Activated CD8-positive, alpha-beta memory T cell treated with anti-CD3 and anti-CD28 coated beads, Interleukin-2, amount 10 ng/mL, durations not matched to agents 7 days and 5 days (primary cell): ENCODE measurements around the gene GRWD1. TPM values are rescaled to one million over a fixed set of nuclear protein-coding genes. Genes with fewer than 3 reads are reported as not detected.

Experiments used
- ATAC-seq: fragments of 150-1000 bp; cut with Tn5 transposase; one replicate; pipeline ENCODE4 v1.10.0; 2021; ENCODE audit warnings: moderate library complexity
- CTCF ChIA-PET: fragments of 350-600 bp; sonication (Branson Sonifier 250); formaldehyde crosslinking; loops from one replicate; lab custom pipeline; 2021; ENCODE audit warnings: antibody characterized with exemption; lab: Charles Lee
- DNase-seq: peaks from one replicate; pipeline ENCODE4 v3.0.0-alpha.2; 2020
- H3K27ac Mint-ChIP-seq: one replicate; pipeline ENCODE4 v1.8.0; 2021; ENCODE audit warnings: mild to moderate bottlenecking, mixed read lengths
- H3K27me3 Mint-ChIP-seq: one replicate; pipeline ENCODE4 v1.8.0; 2021; ENCODE audit warnings: mixed read lengths
- H3K36me3 Mint-ChIP-seq: one replicate; pipeline ENCODE4 v1.8.0; 2021; ENCODE audit warnings: mild to moderate bottlenecking, mixed read lengths
- H3K4me1 Mint-ChIP-seq: one replicate; pipeline ENCODE4 v1.8.0; 2021; ENCODE audit warnings: mixed read lengths
- H3K4me3 Mint-ChIP-seq: one replicate; pipeline ENCODE4 v1.8.0; 2021; ENCODE audit warnings: mild to moderate bottlenecking, moderate library complexity, mixed read lengths
- H3K9me3 Mint-ChIP-seq: one replicate; pipeline ENCODE4 v1.8.0; 2022; ENCODE audit warnings: low read depth, mixed read lengths
- total RNA-seq, 2 experiments: library from RNA; stranded (reverse); gene quantifications; one replicate each; pipeline ENCODE4 v1.2.3, GENCODE V29; 2021

GRWD1 gene
- total RNA-seq, 2 experiments from 2014 or later, result 37.9 to 58.7 TPM

- no peak overlapping the region for H3K27ac Mint-ChIP-seq
- CTCF ChIA-PET, result interaction anchor here (1.2 kb wide), 1 partner anchor 9 kb away, joined by 3 read pairs; no protein-coding TSS in a partner anchor
- H3K4me3 Mint-ChIP-seq, result no peak overlapping the region
Observed at GRCh38 chr19:48442116-48443035, 3.4 kb upstream of the GRWD1 start.

DNA sequence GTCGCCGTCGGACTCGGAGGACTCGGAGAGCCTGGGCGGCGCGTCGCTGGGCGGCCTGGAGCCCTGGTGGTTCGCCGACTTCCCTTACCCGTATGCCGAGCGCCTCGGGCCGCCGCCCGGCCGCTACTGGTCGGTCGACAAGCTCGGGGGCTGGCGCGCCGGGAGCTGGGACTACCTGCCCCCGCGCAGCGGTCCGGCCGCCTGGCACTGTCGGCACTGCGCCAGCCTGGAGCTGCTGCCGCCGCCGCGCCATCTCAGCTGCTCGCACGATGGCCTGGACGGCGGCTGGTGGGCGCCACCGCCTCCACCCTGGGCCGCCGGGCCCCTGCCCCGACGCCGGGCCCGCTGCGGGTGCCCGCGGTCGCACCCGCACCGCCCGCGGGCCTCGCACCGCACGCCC, 2.5 kb upstream of the GRWD1 start:
- CTCF ChIA-PET, result interaction anchor here (0.6 to 1.2 kb wide), 4 partner anchors 10 to 52 kb away, joined by 3 read pairs; partner anchors contain the start of gene KDELR1
- peaks cover 31% of the 10 kb centered on the region for H3K27me3 Mint-ChIP-seq
- H3K9me3 Mint-ChIP-seq, result no peaks in the 10 kb centered on the region
- DNase-seq (no peak), ATAC-seq (no peak)
- H3K27ac Mint-ChIP-seq, result no peak overlapping the region
- peaks cover 8% of the 10 kb centered on the region for H3K36me3 Mint-ChIP-seq
- no peak overlapping the region for H3K4me3 Mint-ChIP-seq
- peaks cover 26% of the 10 kb centered on the region for H3K4me1 Mint-ChIP-seq

More at GRCh38 chr19:48442116-48443035, 3.4 kb upstream of the GRWD1 start:
- DNase-seq (no peak), ATAC-seq (no peak)
- H3K9me3 Mint-ChIP-seq, result no peaks in the 10 kb centered on the region
- peaks cover 2% of the 10 kb centered on the region for H3K36me3 Mint-ChIP-seq
- H3K4me1 Mint-ChIP-seq, result peaks cover 21% of the 10 kb centered on the region
- peaks cover 37% of the 10 kb centered on the region for H3K27me3 Mint-ChIP-seq

- CTCF ChIA-PET, result interaction anchor here (0.6 to 1.2 kb wide), 4 partner anchors 10 to 52 kb away, joined by 3 read pairs; partner anchors contain the start of gene KDELR1
- Mint-ChIP-seq H3K4me1 (peaks cover 26% of the 10 kb centered on the region), H3K9me3 (no peaks in the 10 kb centered on the region), H3K36me3 (peaks cover 12% of the 10 kb centered on the region), H3K4me3 (no peak overlapping the region), H3K27ac (no peak overlapping the region), H3K27me3 (peaks cover 31% of the 10 kb centered on the region)
- no peak for DNase-seq
- ATAC-seq, result no peak
Observed at GRCh38 chr19:48443731-48444128, 2.1 kb upstream of the GRWD1 start.

- H3K36me3 Mint-ChIP-seq, result peaks cover 15% of the 10 kb centered on the region
- H3K4me3 Mint-ChIP-seq, result peak overlapping the region; percentile 92
- DNase-seq, result no peak
- H3K4me1 Mint-ChIP-seq, result peaks cover 26% of the 10 kb centered on the region
- no peak for ATAC-seq
- H3K27me3 Mint-ChIP-seq, result peaks cover 28% of the 10 kb centered on the region
- H3K27ac Mint-ChIP-seq, result peak overlapping the region; percentile 94
- CTCF ChIA-PET, result interaction anchor here (0.6 to 1.5 kb wide), 9 partner anchors 11 to 140 kb away, joined by 3 to 7 read pairs (median 3); partner anchors contain the start of gene KDELR1
- H3K9me3 Mint-ChIP-seq, result no peaks in the 10 kb centered on the region
Observed at GRCh38 chr19:48444129-48444935, 1.5 kb upstream of the GRWD1 start.

DNA sequence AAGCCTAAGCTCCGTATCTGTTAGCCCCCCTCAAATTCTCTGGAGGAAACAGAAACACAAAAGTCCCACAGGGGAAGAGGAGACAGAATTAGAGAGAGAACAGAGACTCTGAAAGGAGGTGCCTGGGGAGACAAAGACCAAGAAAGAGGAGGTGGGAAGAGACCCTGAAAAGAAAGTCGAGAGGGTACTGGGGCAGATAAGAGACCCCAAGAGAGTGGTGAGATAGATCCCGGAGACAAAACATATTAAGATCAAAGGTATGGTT, 915 bp upstream of the GRWD1 start:
- Mint-ChIP-seq H3K4me1 (peaks cover 26% of the 10 kb centered on the region), H3K27ac (peak overlapping the region; percentile 94), H3K4me3 (peak overlapping the region; percentile 92), H3K27me3 (peaks cover 28% of the 10 kb centered on the region), H3K9me3 (no peaks in the 10 kb centered on the region), H3K36me3 (peaks cover 17% of the 10 kb centered on the region)
- CTCF ChIA-PET, result interaction anchor here (0.6 to 1.5 kb wide), 6 partner anchors 25 to 139 kb away, joined by 3 to 7 read pairs (median 4); partner anchors contain the start of gene KDELR1
- ATAC-seq, result no peak
- DNase-seq, result no peak

DNA sequence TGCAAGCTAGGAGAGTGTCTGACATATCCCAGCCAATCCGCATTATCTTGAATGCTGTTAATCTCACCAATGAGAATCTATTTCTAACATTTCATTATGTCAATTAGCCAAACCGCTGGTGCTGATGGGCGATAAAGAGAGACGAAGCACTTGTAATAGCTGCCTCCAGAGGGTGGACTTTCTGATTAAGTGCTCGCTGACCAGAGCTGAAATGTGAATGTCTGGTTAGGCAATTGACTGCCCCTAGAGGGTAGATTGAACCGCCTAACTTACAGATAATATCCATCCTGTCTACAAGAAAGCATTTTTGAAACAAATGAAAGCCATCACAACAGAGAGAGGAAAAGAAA, 552 bp upstream of the GRWD1 start:
- Mint-ChIP-seq H3K4me1 (peaks cover 26% of the 10 kb centered on the region), H3K9me3 (no peaks in the 10 kb centered on the region), H3K27me3 (peaks cover 28% of the 10 kb centered on the region), H3K4me3 (peak overlapping the region; percentile 92), H3K27ac (peak overlapping the region; percentile 94), H3K36me3 (peaks cover 17% of the 10 kb centered on the region)
- DNase-seq (no peak), ATAC-seq (peak; percentile 38)
- CTCF ChIA-PET, result interaction anchor here (0.6 to 1.5 kb wide), 6 partner anchors 25 to 139 kb away, joined by 3 to 7 read pairs (median 4); partner anchors contain the start of gene KDELR1

- ATAC-seq (no peak), DNase-seq (no peak)
- peaks cover 21% of the 10 kb centered on the region for H3K36me3 Mint-ChIP-seq
- CTCF ChIA-PET, result interaction anchor here (1.0 to 1.3 kb wide), 3 partner anchors 23 to 133 kb away, joined by 3 to 5 read pairs (median 3); partner anchors contain the start of gene KDELR1
- H3K27me3 Mint-ChIP-seq, result peaks cover 25% of the 10 kb centered on the region
- peaks cover 26% of the 10 kb centered on the region for H3K4me1 Mint-ChIP-seq
- H3K9me3 Mint-ChIP-seq, result no peaks in the 10 kb centered on the region
- H3K4me3 Mint-ChIP-seq, result peak overlapping the region; percentile 92
- peak overlapping the region; percentile 94 for H3K27ac Mint-ChIP-seq
Observed at GRCh38 chr19:48446579-48446978, 796 bp downstream of the GRWD1 start.

DNA sequence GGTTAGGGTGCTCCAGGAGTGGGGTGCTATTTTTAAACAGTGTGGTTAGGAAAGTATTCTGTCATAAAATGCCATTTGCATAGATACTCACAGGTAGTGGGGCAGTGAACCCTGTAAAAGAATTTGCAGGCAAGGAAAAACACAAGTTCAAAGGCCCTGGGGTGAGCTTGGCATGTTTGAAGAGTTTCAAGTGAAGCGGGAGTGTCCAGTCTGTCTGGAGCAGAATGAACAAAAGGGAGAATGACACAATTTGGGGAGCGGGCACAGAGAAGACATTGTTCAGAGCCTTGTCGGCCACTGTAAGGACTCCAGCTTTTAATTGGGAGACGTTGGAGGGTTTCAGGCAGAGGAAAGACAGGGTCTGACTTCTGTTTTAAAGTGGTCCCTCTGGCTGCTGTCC, 2.8 kb downstream of the GRWD1 start:
- no peak overlapping the region for H3K27ac Mint-ChIP-seq
- no peak overlapping the region for H3K4me3 Mint-ChIP-seq
- no peaks in the 10 kb centered on the region for H3K9me3 Mint-ChIP-seq
- DNase-seq (no peak), ATAC-seq (no peak)
- CTCF ChIA-PET, result interaction anchor here (1.1 kb wide), 1 partner anchor 31 kb away, joined by 3 read pairs; no protein-coding TSS in a partner anchor
- peaks cover 16% of the 10 kb centered on the region for H3K27me3 Mint-ChIP-seq
- peaks cover 26% of the 10 kb centered on the region for H3K36me3 Mint-ChIP-seq
- H3K4me1 Mint-ChIP-seq, result peaks cover 26% of the 10 kb centered on the region

DNA sequence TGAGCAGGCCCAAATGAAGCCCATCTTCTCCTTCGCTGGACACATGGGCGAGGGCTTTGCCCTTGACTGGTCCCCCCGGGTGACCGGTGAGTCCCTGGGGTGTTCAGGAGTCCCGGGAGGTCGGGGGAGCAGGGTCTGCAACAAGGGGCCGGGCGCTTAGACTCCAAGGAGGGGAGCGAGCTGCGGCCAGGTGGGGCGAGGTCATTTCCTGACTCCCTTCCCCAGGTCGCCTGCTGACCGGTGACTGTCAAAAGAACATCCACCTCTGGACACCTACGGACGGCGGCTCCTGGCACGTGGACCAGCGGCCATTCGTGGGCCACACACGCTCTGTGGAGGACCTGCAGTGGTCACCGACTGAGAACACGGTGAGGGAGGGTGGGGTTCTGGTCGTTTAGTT, 4.7 kb downstream of the GRWD1 start:
- H3K36me3 Mint-ChIP-seq, result peaks cover 30% of the 10 kb centered on the region
- no peak for ATAC-seq
- no peak for DNase-seq
- H3K27me3 Mint-ChIP-seq, result peaks cover 3% of the 10 kb centered on the region
- no peaks in the 10 kb centered on the region for H3K9me3 Mint-ChIP-seq
- CTCF ChIA-PET, result no interaction called here
- peaks cover 20% of the 10 kb centered on the region for H3K4me1 Mint-ChIP-seq
- H3K27ac Mint-ChIP-seq, result no peak overlapping the region
- H3K4me3 Mint-ChIP-seq, result no peak overlapping the region

DNA sequence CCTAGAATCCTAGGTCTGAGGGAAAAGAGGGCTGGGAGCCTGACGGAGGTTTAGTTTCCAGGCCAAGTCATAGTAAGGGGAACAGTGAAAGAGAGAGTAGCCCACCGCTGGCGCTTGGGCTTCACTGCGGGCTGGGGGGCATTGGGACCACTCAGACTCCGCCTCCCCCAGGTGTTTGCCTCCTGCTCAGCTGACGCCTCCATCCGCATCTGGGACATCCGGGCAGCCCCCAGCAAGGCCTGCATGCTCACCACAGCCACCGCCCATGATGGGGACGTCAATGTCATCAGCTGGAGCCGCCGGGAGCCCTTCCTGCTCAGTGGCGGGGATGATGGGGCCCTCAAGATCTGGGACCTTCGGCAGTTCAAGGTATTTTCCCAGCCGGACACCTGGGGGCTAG, 5.1 kb downstream of the GRWD1 start:
- H3K27me3 Mint-ChIP-seq, result no peaks in the 10 kb centered on the region
- ATAC-seq (no peak), DNase-seq (no peak)
- no peaks in the 10 kb centered on the region for H3K9me3 Mint-ChIP-seq
- no peak overlapping the region for H3K27ac Mint-ChIP-seq
- CTCF ChIA-PET, result no interaction called here
- H3K4me3 Mint-ChIP-seq, result no peak overlapping the region
- peaks cover 20% of the 10 kb centered on the region for H3K4me1 Mint-ChIP-seq
- peaks cover 30% of the 10 kb centered on the region for H3K36me3 Mint-ChIP-seq

- Mint-ChIP-seq H3K36me3 (peaks cover 33% of the 10 kb centered on the region), H3K27ac (no peak overlapping the region), H3K4me3 (no peak overlapping the region), H3K9me3 (no peaks in the 10 kb centered on the region), H3K27me3 (no peaks in the 10 kb centered on the region), H3K4me1 (peaks cover 15% of the 10 kb centered on the region)
- CTCF ChIA-PET, result interaction anchor here (0.6 kb wide), 1 partner anchor 60 kb away, joined by 3 read pairs; the partner anchor contains the start of gene KDELR1
- ATAC-seq (no peak), DNase-seq (no peak)
Observed at GRCh38 chr19:48451624-48452023, 5.8 kb downstream of the GRWD1 start.

DNA sequence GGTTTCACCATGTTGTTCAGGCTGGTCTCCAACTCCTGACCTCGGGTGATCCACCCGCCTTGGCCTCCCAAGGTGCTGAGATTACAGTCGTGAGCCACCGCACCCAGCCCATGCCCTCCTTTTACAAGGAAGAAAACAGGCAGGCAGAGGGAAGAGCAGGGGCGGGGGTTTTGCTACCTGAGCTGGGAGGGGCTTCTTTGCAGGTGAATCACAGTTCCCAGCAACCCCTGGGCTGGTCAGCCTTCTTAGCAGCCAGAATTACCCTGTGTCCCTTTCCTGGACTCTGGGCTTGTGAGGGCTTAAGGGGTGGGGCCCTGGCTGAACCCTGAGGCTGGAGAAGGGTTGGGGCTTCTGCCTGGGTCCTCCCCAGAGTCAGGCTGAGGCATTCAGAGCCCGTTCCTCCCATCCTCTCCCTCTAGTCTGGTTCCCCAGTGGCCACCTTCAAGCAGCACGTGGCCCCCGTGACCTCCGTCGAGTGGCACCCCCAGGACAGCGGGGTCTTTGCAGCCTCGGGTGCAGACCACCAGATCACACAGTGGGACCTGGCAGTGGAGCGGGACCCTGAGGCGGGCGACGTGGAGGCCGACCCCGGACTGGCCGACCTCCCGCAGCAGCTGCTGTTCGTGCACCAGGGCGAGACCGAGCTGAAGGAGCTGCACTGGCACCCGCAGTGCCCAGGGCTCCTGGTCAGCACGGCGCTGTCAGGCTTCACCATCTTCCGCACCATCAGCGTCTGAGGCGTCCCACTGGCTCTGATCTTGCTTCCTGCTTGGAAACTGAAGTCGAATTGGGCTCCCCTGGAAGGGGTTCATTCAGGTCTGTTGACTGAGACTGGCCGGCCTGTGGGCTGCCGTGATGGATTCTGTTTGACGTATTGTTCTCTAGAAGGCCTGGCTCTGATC, 6.8 kb downstream of the GRWD1 start:
- Mint-ChIP-seq H3K27me3 (no peaks in the 10 kb centered on the region), H3K27ac (no peak overlapping the region)

More for the DNA sequence above, 6.8 kb downstream of the GRWD1 start:
- H3K36me3 Mint-ChIP-seq, result peaks cover 31% of the 10 kb centered on the region
- H3K4me3 Mint-ChIP-seq, result no peak overlapping the region
- peaks cover 10% of the 10 kb centered on the region for H3K4me1 Mint-ChIP-seq
- DNase-seq (no peak), ATAC-seq (no peak)
- no peaks in the 10 kb centered on the region for H3K9me3 Mint-ChIP-seq
- CTCF ChIA-PET, result no interaction called here
